ENCODE data around the gene NCOA1.
"Not testable (repeated sequence)": the region's sequence is repeated elsewhere in the genome, so short reads cannot be mapped to it uniquely, and the experiment has no call there.

Gene NCOA1

GRCh38 chr2:24650997-24651642 lies 160.1 kb downstream of the NCOA1 start:
- DNase-seq, result no peak

- no peak for DNase-seq
Measured at GRCh38 chr2:24651643-24652003, 160.6 kb downstream of the NCOA1 start.

- peak; percentile 9 for DNase-seq
Measured at GRCh38 chr2:24652265-24653182, 161.5 kb downstream of the NCOA1 start.

GRCh38 chr2:24657818-24658217 lies 166.8 kb downstream of the NCOA1 start:
- DNase-seq, result no peak

- no peak for DNase-seq
Measured at GRCh38 chr2:24658531-24659202, 167.6 kb downstream of the NCOA1 start.

GRCh38 chr2:24659862-24660261 lies 168.8 kb downstream of the NCOA1 start:
- no peak for DNase-seq

GRCh38 chr2:24667542-24667941 lies 176.5 kb downstream of the NCOA1 start:
- DNase-seq, result no peak

- DNase-seq, result no peak
Measured at GRCh38 chr2:24671230-24671629, 180.2 kb downstream of the NCOA1 start.

GRCh38 chr2:24672589-24672988 lies 181.5 kb downstream of the NCOA1 start:
- no peak for DNase-seq

GRCh38 chr2:24675338-24675737 lies 184.3 kb downstream of the NCOA1 start:
- DNase-seq, result no peak

- DNase-seq, result no peak
Measured at GRCh38 chr2:24676493-24676892, 185.4 kb downstream of the NCOA1 start.

- DNase-seq, result not testable (repeated sequence)
Measured at GRCh38 chr2:24678066-24678465, 187.0 kb downstream of the NCOA1 start.

GRCh38 chr2:24680196-24680595 lies 189.1 kb downstream of the NCOA1 start:
- no peak for DNase-seq

GRCh38 chr2:24682304-24682703 lies 191.2 kb downstream of the NCOA1 start:
- no peak for DNase-seq

- DNase-seq, result no peak
Measured at GRCh38 chr2:24683408-24683807, 192.4 kb downstream of the NCOA1 start.

- no peak for DNase-seq
Measured at GRCh38 chr2:24690524-24690923, 199.5 kb downstream of the NCOA1 start.

- DNase-seq, result no peak
Measured at GRCh38 chr2:24691806-24692205, 200.8 kb downstream of the NCOA1 start.

- DNase-seq, result no peak
Measured at GRCh38 chr2:24697792-24698191, 206.7 kb downstream of the NCOA1 start.

- no peak for DNase-seq
Measured at GRCh38 chr2:24702800-24703199, 211.7 kb downstream of the NCOA1 start.

- DNase-seq, result no peak
Measured at GRCh38 chr2:24704692-24705091, 213.6 kb downstream of the NCOA1 start.

GRCh38 chr2:24707143-24707542 lies 216.1 kb downstream of the NCOA1 start:
- DNase-seq, result no peak

GRCh38 chr2:24708537-24709152 lies 217.6 kb downstream of the NCOA1 start:
- DNase-seq, result peak; percentile 13

GRCh38 chr2:24710806-24711205 lies 219.8 kb downstream of the NCOA1 start:
- no peak for DNase-seq

Measured in DMS153 (cell line).